Breast epithelium (tissue), 4 donors: Measurements from ENCODE around the gene SOX10. TPM values are rescaled to one million over a fixed set of nuclear protein-coding genes. Genes with fewer than 3 reads are reported as not detected.

Experiments
- DNase-seq, 2 donors: peaks; one replicate each; pipeline ENCODE4 v3.0.0-alpha.2; 2019; ENCODE audit warnings: low spot score in 2 of 2
- H3K27ac ChIP-seq, 2 donors: fragments of 200-600 bp; sonication (generic) in 1 of 2; one replicate each; pipeline ENCODE4 v1.5.1; 2016 to 2019; ENCODE audit warnings: mild to moderate bottlenecking in 1 of 2
- H3K27me3 ChIP-seq, 2 donors: fragments of 200-600 bp; sonication (generic) in 1 of 2; one replicate each; pipeline versions ENCODE4 v1.5.1 to v1.6.0; 2017 to 2019; ENCODE audit warnings: control low read depth in 1 of 2, mild to moderate bottlenecking in 1 of 2
- H3K36me3 ChIP-seq: fragments of 200-600 bp; one replicate; pipeline ENCODE4 v1.5.1; 2019
- H3K4me1 ChIP-seq, 2 donors: fragments of 200-600 bp; sonication (generic); one replicate each; pipeline ENCODE4 v1.5.1; 2016 to 2019; ENCODE audit warnings: control low read depth in 1 of 2
- H3K4me3 ChIP-seq, 3 donors: fragments of 200-600 bp; sonication (generic); 1 replicate in 2 of 3; 2 replicates in 1 of 3; pipeline ENCODE4 v1.5.1; 2016 to 2019; ENCODE audit warnings: mild to moderate bottlenecking in 3 of 3, moderate library complexity in 2 of 3
- H3K9me3 ChIP-seq, 2 donors: fragments of 200-600 bp; sonication (generic) in 1 of 2; one replicate each; pipeline ENCODE4 v1.5.1; 2016 to 2019; ENCODE audit warnings: control low read depth in 1 of 2
- CTCF ChIP-seq, 3 donors: fragments of 450-650 bp; IDR thresholded peaks; one replicate each; pipeline ENCODE4 v1.5.1; 2016 to 2017; ENCODE audit warnings: antibody characterized with exemption in 3 of 3, mild to moderate bottlenecking in 3 of 3, moderate library complexity in 3 of 3
- POLR2A ChIP-seq: fragments of 450-650 bp; IDR thresholded peaks from one replicate; pipeline ENCODE4 v1.6.1; 2016; ENCODE audit warnings: antibody characterized with exemption, mild to moderate bottlenecking, moderate library complexity
- POLR2AphosphoS5 ChIP-seq, 3 donors: sonication (generic); formaldehyde crosslinking; IDR thresholded peaks; one replicate each; pipeline ENCODE4 v1.6.1; 2017; ENCODE audit warnings: antibody characterized with exemption in 3 of 3
- intact Hi-C: fragments of 100-400 bp; cut with DNase I; formaldehyde crosslinking; loops from one replicate; pipeline ENCODE4 v1.15.1; 2023; ENCODE audit warnings: low total_unique reads
- total RNA-seq, 3 donors: library from RNA; depleted of rRNA; stranded (reverse); fragments of >200 nt; gene quantifications; one replicate each; pipeline ENCODE4 v1.1.0, GENCODE V29; 2016

Gene SOX10
- total RNA-seq, 3 donors from 2014 or later = 0.16 to 101 (median 24.9) TPM

- Histone ChIP-seq H3K4me3 (no peak overlapping the region), H3K27ac (no peak overlapping the region), H3K27me3 (no peaks in the 10 kb centered on the region), H3K36me3 (no peaks in the 10 kb centered on the region), H3K9me3 (no peaks in the 10 kb centered on the region), H3K4me1 (peaks cover 0 to 17% of the 10 kb centered on the region in 2 donors)
- intact Hi-C loops = no loop called here
- no peak for DNase-seq
- TF ChIP-seq POLR2A (no peak), CTCF (IDR thresholded peaks at IDR 0.05) (no peak)
Observed at GRCh38 chr22:38025514-38025913, 41.2 kb upstream of the SOX10 start.

GRCh38 chr22:38023045-38023444 lies 38.7 kb upstream of the SOX10 start:
- DNase-seq = no peak
- Histone ChIP-seq H3K27me3 (no peaks in the 10 kb centered on the region), H3K27ac (no peak overlapping the region), H3K9me3 (no peaks in the 10 kb centered on the region), H3K4me3 (no peak overlapping the region), H3K36me3 (no peaks in the 10 kb centered on the region), H3K4me1 (peaks cover 0 to 12% of the 10 kb centered on the region in 2 donors)
- no peak for TF ChIP-seq POLR2A
- TF ChIP-seq CTCF (IDR thresholded peaks at IDR 0.05) = no peak
- TF ChIP-seq POLR2AphosphoS5 (IDR thresholded peaks at IDR 0.05) = no peak
- intact Hi-C loops = no loop called here

- intact Hi-C loops = no loop called here
- no peaks in the 10 kb centered on the region for H3K27me3 ChIP-seq
- H3K4me3 ChIP-seq = no peak overlapping the region
- H3K4me1 ChIP-seq = peaks cover 6 to 14% of the 10 kb centered on the region in 2 donors
- H3K27ac ChIP-seq = peak overlapping the region; percentile 58 to 60
- DNase-seq = no peak
- H3K9me3 ChIP-seq = no peaks in the 10 kb centered on the region
- H3K36me3 ChIP-seq = no peaks in the 10 kb centered on the region
- TF ChIP-seq POLR2A = no peak
- no peak for TF ChIP-seq CTCF (IDR thresholded peaks at IDR 0.05)
- no peak for TF ChIP-seq POLR2AphosphoS5 (IDR thresholded peaks at IDR 0.05)
Observed at GRCh38 chr22:38021206-38021605, 36.9 kb upstream of the SOX10 start.

- intact Hi-C loops = loop anchor here (5.0 kb wide), 1 partner anchor 377 kb away; no protein-coding TSS in a partner anchor
- DNase-seq = no peak
- Histone ChIP-seq H3K36me3 (no peaks in the 10 kb centered on the region), H3K4me1 (peaks cover 10 to 18% of the 10 kb centered on the region in 2 donors), H3K27ac (peak overlapping the region; percentile 88 to 93), H3K27me3 (no peaks in the 10 kb centered on the region), H3K4me3 (no peak overlapping the region), H3K9me3 (no peaks in the 10 kb centered on the region)
- no peak for TF ChIP-seq POLR2A
- no peak for TF ChIP-seq CTCF (IDR thresholded peaks at IDR 0.05)
- no peak for TF ChIP-seq POLR2AphosphoS5 (IDR thresholded peaks at IDR 0.05)
Observed at GRCh38 chr22:38018938-38019827, 34.8 kb upstream of the SOX10 start.
